B cell (primary cell): ENCODE measurements around the gene KRT74. TPM values are rescaled to one million over a fixed set of nuclear protein-coding genes. Genes with fewer than 3 reads are reported as not detected.
A peak's percentile ranks its signal among the peaks of the same experiment; 100 is the strongest.

ENCODE experiments used
- ATAC-seq: fragments of 200-7000 bp; cut with Tn5 transposase; one replicate; pipeline ENCODE4 v1.10.0; 2021; ENCODE audit warnings: low read depth, mild to moderate bottlenecking, moderate number of reproducible peaks, moderate library complexity
- CTCF ChIA-PET: fragments of 350-600 bp; sonication (Branson Sonifier 250); formaldehyde crosslinking; loops from one replicate; lab custom pipeline; 2021; ENCODE audit warnings: antibody characterized with exemption, inconsistent platforms; lab: Charles Lee
- POLR2A ChIA-PET: fragments of 350-600 bp; sonication (Branson Sonifier 250); formaldehyde crosslinking; loops from one replicate; lab custom pipeline; 2021; ENCODE audit warnings: antibody characterized with exemption; lab: Charles Lee
- DNase-seq: peaks from one replicate; pipeline ENCODE4 v3.0.0; 2013
- H2AFZ ChIP-seq: 2 replicates; pipeline ENCODE4 v1.6.1; 2012; ENCODE audit warnings: mild to moderate bottlenecking, low read depth, low read length; ENCODE audit not compliant: insufficient read depth, poor library complexity, severe bottlenecking
- H3K27ac ChIP-seq, 2 donors: 1 replicate in 1 of 2; 2 replicates in 1 of 2; pipeline ENCODE4 v1.5.1; 2012 to 2013; ENCODE audit warnings: low read length in 2 of 2, mild to moderate bottlenecking in 2 of 2, moderate library complexity in 1 of 2
- H3K27me3 ChIP-seq, 4 experiments: fragments of 200-600 bp in 1 of 4; sonication (generic) in 1 of 4; replicated peaks in 1 of 4; 1 replicate in 2 of 4; 2 replicates in 2 of 4; pipeline versions ENCODE4 v1.6.1 to v1.7.0; 2013 to 2016; ENCODE audit warnings: low read length in 3 of 4, mild to moderate bottlenecking in 2 of 4, mixed read lengths in 1 of 4, moderate library complexity in 1 of 4; ENCODE audit not compliant: insufficient read depth in 4 of 4, control insufficient read depth in 3 of 4; ENCODE audit errors: control extremely low read depth in 1 of 4
- H3K36me3 ChIP-seq, 2 experiments: replicated peaks in 1 of 2; 1 replicate in 1 of 2; 2 replicates in 1 of 2; pipeline versions ENCODE4 v1.6.1 to v1.7.1; 2013; ENCODE audit warnings: low read length in 1 of 2; ENCODE audit not compliant: insufficient read depth in 2 of 2, control insufficient read depth in 1 of 2; ENCODE audit errors: control extremely low read depth in 1 of 2, extremely low read depth in 1 of 2
- H3K4me1 ChIP-seq, 2 donors: fragments of 200-600 bp in 1 of 2; sonication (generic) in 1 of 2; 1 replicate in 1 of 2; 2 replicates in 1 of 2; pipeline versions ENCODE4 v1.5.1 to v1.6.1; 2013 to 2017; ENCODE audit warnings: low read length in 2 of 2; ENCODE audit not compliant: control insufficient read depth in 2 of 2, insufficient read depth in 2 of 2
- H3K4me2 ChIP-seq: replicated peaks from 2 replicates; pipeline ENCODE3; 2012; ENCODE audit warnings: mild to moderate bottlenecking, low read depth, low read length; ENCODE audit not compliant: poor library complexity, severe bottlenecking
- H3K4me3 ChIP-seq, 5 experiments: fragments of 200-600 bp in 1 of 5; sonication (generic) in 1 of 5; 1 replicate in 3 of 5; 2 replicates in 2 of 5; pipeline versions ENCODE4 v1.5.1 to v1.7.0; 2011 to 2016; ENCODE audit warnings: low read length in 4 of 5, mild to moderate bottlenecking in 4 of 5, low read depth in 2 of 5, control low read depth in 1 of 5, moderate library complexity in 1 of 5; ENCODE audit not compliant: insufficient read depth in 1 of 5; ENCODE audit errors: control extremely low read depth in 1 of 5, extremely low read depth in 1 of 5
- H3K79me2 ChIP-seq: fragments of 200-600 bp; sonication (generic); one replicate; pipeline ENCODE4 v1.6.0; 2016; ENCODE audit warnings: low read length; ENCODE audit not compliant: control insufficient read depth, insufficient read depth
- H3K9ac ChIP-seq: fragments of 200-600 bp; sonication (generic); 2 replicates; pipeline ENCODE4 v1.6.1; 2017; ENCODE audit warnings: mild to moderate bottlenecking, low read length, moderate library complexity
- H3K9me3 ChIP-seq, 3 donors: one replicate each; pipeline versions ENCODE4 v1.6.1 to v1.7.1; 2013; ENCODE audit warnings: low read length in 2 of 3; ENCODE audit not compliant: control insufficient read depth in 2 of 3, insufficient read depth in 1 of 3; ENCODE audit errors: control extremely low read depth in 1 of 3
- H4K20me1 ChIP-seq: 2 replicates; pipeline ENCODE4 v1.6.0; 2012; ENCODE audit warnings: mild to moderate bottlenecking, low read length; ENCODE audit not compliant: insufficient read depth, control insufficient read depth, poor library complexity, severe bottlenecking
- H3K27ac Mint-ChIP-seq: one replicate; pipeline ENCODE4 v1.8.0; 2021; ENCODE audit warnings: mixed read lengths
- H3K27me3 Mint-ChIP-seq: one replicate; pipeline ENCODE4 v1.8.0; 2021; ENCODE audit warnings: mixed read lengths
- H3K4me1 Mint-ChIP-seq: one replicate; pipeline ENCODE4 v1.8.0; 2021; ENCODE audit warnings: mixed read lengths
- H3K4me3 Mint-ChIP-seq: one replicate; pipeline ENCODE4 v1.8.0; 2021; ENCODE audit warnings: mixed read lengths
- H3K9me3 Mint-ChIP-seq: one replicate; pipeline ENCODE4 v1.8.0; 2022; ENCODE audit warnings: mixed read lengths; ENCODE audit not compliant: insufficient read depth
- CTCF ChIP-seq: fragments of 200-600 bp; IDR thresholded peaks from one replicate; pipeline ENCODE4 v1.8.0; 2022; ENCODE audit warnings: antibody characterized with exemption, mild to moderate bottlenecking
- EZH2 ChIP-seq: IDR thresholded peaks from 2 replicates; pipeline ENCODE4 v1.6.1; 2012; ENCODE audit warnings: borderline replicate concordance, low read depth, mild to moderate bottlenecking, moderate library complexity, low read length; ENCODE audit not compliant: insufficient read depth, poor library complexity, severe bottlenecking
- WGBS: methylation state at CpG from one replicate; pipeline ENCODE4 v1.1.5; 2013; ENCODE audit warnings: missing lambda C conversion rate; ENCODE audit not compliant: insufficient coverage; 5-methylcytosine and 5-hydroxymethylcytosine counted together
- intact Hi-C: fragments of 100-400 bp; cut with micrococcal nuclease; formaldehyde crosslinking; loops from one replicate; pipeline ENCODE4 v1.10.0; 2022
- polyA plus RNA-seq: library from polyadenylated mRNA; depleted of rRNA; stranded (reverse); fragments of >200 nt; gene quantifications from 2 replicates; pipeline ENCODE4 v1.2.3, GENCODE V29; 2012
- total RNA-seq, 2 donors: library from RNA; stranded (reverse); fragments of 120-200 nt in 1 of 2; gene quantifications; 1 replicate in 1 of 2; 2 replicates in 1 of 2; pipeline versions ENCODE4 v1.2.3 to v1.2.4, GENCODE V29; 2013 to 2022

KRT74 gene
- total and polyA plus RNA-seq, 2 donors (not counting 1 experiment from before 2014, with no cell fraction given): not detected

GRCh38 chr12:52531566-52532300 is 41.9 kb downstream of the KRT74 start:
- WGBS: 67% methylated on average over 8 of the region's 18 CpGs
- H3K27me3 ChIP-seq: no peaks in the 10 kb centered on the region
- H2AFZ ChIP-seq: no peak overlapping the region
- ChIA-PET POLR2A (no interaction called here), CTCF (no interaction called here)
- no peak overlapping the region for H3K27ac Mint-ChIP-seq
- no peaks in the 10 kb centered on the region for H3K36me3 ChIP-seq
- no peaks in the 10 kb centered on the region for H3K9me3 Mint-ChIP-seq
- DNase-seq (peak; percentile 9), ATAC-seq (no peak)
- H3K4me1 Mint-ChIP-seq: no peaks in the 10 kb centered on the region
- TF ChIP-seq CTCF (no peak), EZH2 (no peak)
- no peak overlapping the region for H3K4me2 ChIP-seq
- H3K4me3 ChIP-seq: no peak overlapping the region
- H3K27ac ChIP-seq: no peak overlapping the region
- no peaks in the 10 kb centered on the region for H3K9me3 ChIP-seq
- H3K27me3 Mint-ChIP-seq: no peaks in the 10 kb centered on the region
- intact Hi-C loops: no loop called here
- H4K20me1 ChIP-seq: no peaks in the 10 kb centered on the region
- no peaks in the 10 kb centered on the region for H3K79me2 ChIP-seq
- no peak overlapping the region for H3K4me3 Mint-ChIP-seq
- H3K9ac ChIP-seq: no peak overlapping the region
- H3K4me1 ChIP-seq: no peaks in the 10 kb centered on the region

- Histone ChIP-seq H3K4me2 (no peak overlapping the region), H2AFZ (no peak overlapping the region), H4K20me1 (no peaks in the 10 kb centered on the region), H3K36me3 (no peaks in the 10 kb centered on the region), H3K4me3 (no peak overlapping the region), H3K79me2 (no peaks in the 10 kb centered on the region), H3K27ac (no peak overlapping the region), H3K27me3 (no peaks in the 10 kb centered on the region), H3K9me3 (no peaks in the 10 kb centered on the region), H3K4me1 (no peaks in the 10 kb centered on the region), H3K9ac (no peak overlapping the region)
- ATAC-seq (no peak), DNase-seq (no peak)
- intact Hi-C loops: no loop called here
- H3K9me3 Mint-ChIP-seq: no peaks in the 10 kb centered on the region
- no CpG with 5 or more reads among the region's 2 CpGs for WGBS
- H3K27ac Mint-ChIP-seq: no peak overlapping the region
- H3K4me3 Mint-ChIP-seq: no peak overlapping the region
- no peaks in the 10 kb centered on the region for H3K27me3 Mint-ChIP-seq
- POLR2A ChIA-PET: no interaction called here
- CTCF ChIA-PET: no interaction called here
- TF ChIP-seq CTCF: no peak
- TF ChIP-seq EZH2: no peak
- H3K4me1 Mint-ChIP-seq: no peaks in the 10 kb centered on the region
These were observed 42.7 kb downstream of the KRT74 start for GRCh38 chr12:52530905-52531304.
